HG03066 (cell line): ENCODE results near the gene NLRP6.
"Not testable (repeated sequence)": the region's sequence is repeated elsewhere in the genome, so short reads cannot be mapped to it uniquely, and the experiment has no call there.

Source experiments
- ATAC-seq: cut with Tn5 transposase; IDR thresholded peaks from one replicate; pipeline ENCODE4 v1.9.1; 2021; ENCODE audit warnings: low read depth; ENCODE audit not compliant: unreplicated experiment

The NLRP6 gene

GRCh38 chr11:333616-334263 is 55.5 kb downstream of the NLRP6 start:
- not testable (repeated sequence) for ATAC-seq

DNA sequence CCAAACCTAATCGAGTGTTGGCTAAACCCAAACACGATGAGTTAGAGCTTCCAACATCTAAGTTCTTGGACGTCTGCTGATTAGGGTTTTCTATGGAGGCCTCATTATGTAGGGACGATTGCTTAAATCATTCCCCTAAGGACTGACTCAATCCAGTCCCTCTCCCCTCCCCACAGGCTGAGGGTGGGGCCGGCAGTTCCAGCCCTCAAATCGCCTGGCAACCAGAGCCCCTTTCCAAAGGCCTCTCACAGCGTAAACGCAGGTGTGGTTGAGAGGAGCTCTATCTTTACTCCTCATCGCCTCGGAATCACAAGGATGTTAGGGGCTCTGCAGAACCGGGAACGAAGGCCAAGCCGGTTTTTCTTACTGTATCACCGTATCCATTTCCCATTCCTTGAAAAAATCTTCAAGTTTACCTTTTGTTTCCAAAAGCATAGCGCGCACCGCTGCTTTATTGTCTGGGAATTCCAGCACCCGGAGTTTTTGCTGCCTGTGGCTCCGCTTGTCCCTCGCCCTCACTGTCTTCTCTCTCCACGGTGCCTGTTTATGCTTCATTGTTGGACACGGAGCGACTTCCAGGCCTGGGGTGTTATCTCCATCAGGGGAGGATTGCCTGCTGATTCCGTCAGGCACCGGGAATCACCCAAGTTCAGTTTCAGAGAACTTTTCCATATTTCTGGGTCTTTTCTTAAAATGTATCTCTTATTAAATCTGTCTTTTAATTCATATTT is 56.2 kb downstream of the NLRP6 start:
- ATAC-seq: no peak
